C4-2B (cell line): ENCODE results near the gene FRAS1.

Source experiments
- H3K27ac ChIP-seq: fragments of 450-650 bp; 2 replicates; pipeline ENCODE4 v1.5.1; 2017
- CTCF ChIP-seq: fragments of 450-650 bp; conservative IDR thresholded peaks from 2 replicates; pipeline ENCODE4 v1.5.1; 2017; ENCODE audit warnings: mild to moderate bottlenecking
- ZFX ChIP-seq: fragments of 450-650 bp; IDR thresholded peaks from 2 replicates; pipeline ENCODE4 v1.6.1; 2017

FRAS1 gene

DNA sequence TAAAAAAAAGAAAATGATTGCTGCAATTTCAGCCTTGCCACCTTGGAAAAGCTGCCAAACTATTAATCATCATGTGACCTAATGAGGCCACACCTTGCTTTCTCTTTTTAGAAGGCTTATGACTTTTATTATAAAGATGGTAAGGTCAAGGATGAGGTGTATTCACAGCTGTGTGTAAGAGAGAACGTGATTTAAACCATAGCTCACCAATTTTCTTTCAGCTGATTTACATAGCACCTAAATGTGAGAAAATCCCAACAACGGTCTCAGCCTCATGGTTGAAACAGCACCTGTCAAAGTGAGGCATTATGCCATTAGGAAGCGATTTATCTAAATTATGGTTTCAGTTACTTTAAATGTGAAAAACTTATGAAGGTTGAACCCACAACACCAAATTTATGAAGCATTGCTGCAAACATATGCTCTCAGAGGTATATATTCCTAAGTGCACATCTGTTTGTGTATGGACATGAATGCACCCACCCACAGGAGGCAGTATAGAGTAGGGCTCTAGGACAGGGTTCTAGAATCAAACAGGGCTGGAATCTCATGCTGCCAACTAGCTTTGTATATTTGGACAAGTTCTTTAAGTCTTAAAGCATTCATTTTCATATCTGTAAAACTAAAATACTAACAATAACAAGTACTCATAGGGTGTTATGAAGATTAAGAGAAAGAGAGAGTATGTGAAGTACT is 535.1 kb downstream of the FRAS1 start:
- peak; percentile 49 for TF ChIP-seq CTCF
- TF ChIP-seq ZFX, result no peak

More for the DNA sequence above, 535.1 kb downstream of the FRAS1 start:
- no peak overlapping the region for H3K27ac ChIP-seq
